DOHH2 (cell line): ENCODE measurements around the gene MTSS2.

Experiments used
- CTCF ChIP-seq: fragments of 200-600 bp; sonication (generic); IDR thresholded peaks from one replicate; pipeline ENCODE4 v1.5.1; 2014; ENCODE audit warnings: antibody characterized with exemption, mild to moderate bottlenecking, low read depth, low read length; ENCODE audit not compliant: poor library complexity, severe bottlenecking
- EZH2phosphoT487 ChIP-seq: fragments of 200-600 bp; sonication (generic); IDR thresholded peaks from 2 replicates; pipeline ENCODE4 v1.6.1; 2017; ENCODE audit warnings: borderline replicate concordance, mild to moderate bottlenecking, antibody characterized with exemption, low read length, moderate library complexity, mixed read lengths

DNA sequence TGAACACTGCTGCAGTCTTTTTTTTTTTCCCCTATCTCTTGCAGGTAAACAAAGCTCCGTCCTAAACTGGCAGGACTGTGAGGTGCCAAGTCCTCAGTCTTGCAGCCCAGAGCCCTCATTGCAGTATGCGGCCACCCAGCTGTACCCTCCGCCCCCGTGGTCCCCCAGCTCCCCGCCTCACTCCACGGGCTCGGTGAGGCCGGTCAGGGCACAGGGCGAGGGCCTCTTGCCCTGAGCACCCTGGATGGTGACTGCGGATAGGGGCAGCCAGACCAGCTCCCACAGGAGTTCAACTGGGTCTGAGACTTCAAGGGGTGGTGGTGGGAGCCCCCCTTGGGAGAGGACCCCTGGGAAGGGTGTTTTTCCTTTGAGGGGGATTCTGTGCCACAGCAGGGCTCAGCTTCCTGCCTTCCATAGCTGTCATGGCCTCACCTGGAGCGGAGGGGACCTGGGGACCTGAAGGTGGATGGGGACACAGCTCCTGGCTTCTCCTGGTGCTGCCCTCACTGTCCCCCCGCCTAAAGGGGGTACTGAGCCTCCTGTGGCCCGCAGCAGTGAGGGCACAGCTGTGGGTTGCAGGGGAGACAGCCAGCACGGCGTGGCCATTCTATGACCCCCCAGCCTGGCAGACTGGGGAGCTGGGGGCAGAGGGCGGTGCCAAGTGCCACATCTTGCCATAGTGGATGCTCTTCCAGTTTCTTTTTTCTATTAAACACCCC is 25.7 kb downstream of the MTSS2 start:
- no peak for TF ChIP-seq EZH2phosphoT487
- TF ChIP-seq CTCF: no peak
